Subcutaneous abdominal adipose tissue (tissue), 5 donors: ENCODE results near the gene KHDRBS2.
"Not testable (repeated sequence)": the region's sequence is repeated elsewhere in the genome, so short reads cannot be mapped to it uniquely, and the experiment has no call there.

ENCODE experiments used
- H3K27ac ChIP-seq: one replicate; pipeline ENCODE4 v1.7.0; 2013; ENCODE audit warnings: low read depth, mild to moderate bottlenecking, inconsistent platforms, low read length, moderate library complexity
- H3K27me3 ChIP-seq, 5 donors: one replicate each; pipeline ENCODE4 v1.7.0; 2013; ENCODE audit warnings: low read length in 5 of 5, inconsistent platforms in 1 of 5; ENCODE audit not compliant: control insufficient read depth in 5 of 5, insufficient read depth in 4 of 5
- H3K36me3 ChIP-seq, 5 donors: one replicate each; pipeline ENCODE4 v1.7.0; 2013; ENCODE audit warnings: low read length in 5 of 5; ENCODE audit not compliant: control insufficient read depth in 5 of 5, insufficient read depth in 5 of 5
- H3K4me1 ChIP-seq, 5 donors: one replicate each; pipeline ENCODE4 v1.7.0; 2013; ENCODE audit warnings: low read length in 5 of 5, mild to moderate bottlenecking in 3 of 5, moderate library complexity in 1 of 5; ENCODE audit not compliant: control insufficient read depth in 5 of 5, insufficient read depth in 5 of 5
- H3K4me3 ChIP-seq, 5 donors: one replicate each; pipeline ENCODE4 v1.7.0; 2013; ENCODE audit warnings: low read length in 5 of 5, low read depth in 1 of 5
- H3K9ac ChIP-seq, 5 donors: one replicate each; pipeline ENCODE4 v1.7.0; 2013; ENCODE audit warnings: low read length in 5 of 5, mild to moderate bottlenecking in 4 of 5, moderate library complexity in 3 of 5
- H3K9me3 ChIP-seq, 5 donors: one replicate each; pipeline ENCODE4 v1.7.0; 2013; ENCODE audit warnings: low read length in 5 of 5; ENCODE audit not compliant: control insufficient read depth in 5 of 5
- donor health status: healthy.
- donor health status: healthy.
- donor health status: healthy.
- donor health status: healthy.
- donor health status: healthy.

Gene KHDRBS2

GRCh38 chr6:61835237-61835636 lies 450.8 kb downstream of the KHDRBS2 start:
- no peak overlapping the region for H3K9ac ChIP-seq
- H3K36me3 ChIP-seq = no peaks in the 10 kb centered on the region
- no peak overlapping the region for H3K27ac ChIP-seq
- H3K27me3 ChIP-seq = no peaks in the 10 kb centered on the region
- no peaks in the 10 kb centered on the region for H3K4me1 ChIP-seq
- no peaks in the 10 kb centered on the region for H3K9me3 ChIP-seq
- no peak overlapping the region for H3K4me3 ChIP-seq

DNA sequence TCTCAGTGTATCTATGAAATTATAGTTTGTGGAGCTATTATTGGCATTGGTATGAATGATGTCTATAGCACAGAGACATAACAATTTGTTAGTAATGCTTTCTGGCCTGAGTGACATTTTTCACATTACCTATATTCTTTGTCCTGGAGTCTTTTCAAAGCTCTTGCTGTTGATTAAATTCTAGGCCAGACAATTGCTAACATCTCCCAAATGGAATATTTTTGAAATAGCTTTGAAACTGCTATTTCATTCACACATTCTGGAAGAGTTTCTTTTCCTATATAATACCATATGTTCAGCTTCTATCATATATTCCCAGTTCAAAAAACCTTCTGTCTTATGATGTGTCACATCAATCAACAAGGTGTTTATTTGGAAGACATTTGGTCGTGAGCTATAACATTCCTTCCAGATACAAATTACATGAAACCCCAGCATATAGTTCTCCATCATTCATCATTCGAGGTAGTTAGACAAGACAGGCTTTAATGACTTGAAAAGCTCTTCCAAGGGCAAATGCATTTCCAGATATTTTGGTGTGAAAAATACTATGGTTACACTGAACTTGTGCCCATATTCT lies 452.8 kb downstream of the KHDRBS2 start:
- Histone ChIP-seq H3K27ac (no peak overlapping the region), H3K4me1 (no peaks in the 10 kb centered on the region), H3K4me3 (no peak overlapping the region), H3K27me3 (no peaks in the 10 kb centered on the region), H3K9me3 (no peaks in the 10 kb centered on the region), H3K9ac (no peak overlapping the region), H3K36me3 (no peaks in the 10 kb centered on the region)

GRCh38 chr6:61817716-61818115 lies 468.3 kb downstream of the KHDRBS2 start:
- no peaks in the 10 kb centered on the region for H3K27me3 ChIP-seq

GRCh38 chr6:61810047-61810446 lies 476.0 kb downstream of the KHDRBS2 start:
- no peak overlapping the region for H3K27ac ChIP-seq
- no peak overlapping the region for H3K9ac ChIP-seq
- no peaks in the 10 kb centered on the region for H3K4me1 ChIP-seq
- no peaks in the 10 kb centered on the region for H3K9me3 ChIP-seq
- H3K4me3 ChIP-seq = no peak overlapping the region
- no peaks in the 10 kb centered on the region for H3K27me3 ChIP-seq
- no peaks in the 10 kb centered on the region for H3K36me3 ChIP-seq

More at GRCh38 chr6:61817716-61818115, 468.3 kb downstream of the KHDRBS2 start:
- Histone ChIP-seq H3K4me1 (no peaks in the 10 kb centered on the region), H3K4me3 (no peak overlapping the region), H3K27ac (no peak overlapping the region), H3K36me3 (no peaks in the 10 kb centered on the region), H3K9me3 (no peaks in the 10 kb centered on the region), H3K9ac (no peak overlapping the region)

DNA sequence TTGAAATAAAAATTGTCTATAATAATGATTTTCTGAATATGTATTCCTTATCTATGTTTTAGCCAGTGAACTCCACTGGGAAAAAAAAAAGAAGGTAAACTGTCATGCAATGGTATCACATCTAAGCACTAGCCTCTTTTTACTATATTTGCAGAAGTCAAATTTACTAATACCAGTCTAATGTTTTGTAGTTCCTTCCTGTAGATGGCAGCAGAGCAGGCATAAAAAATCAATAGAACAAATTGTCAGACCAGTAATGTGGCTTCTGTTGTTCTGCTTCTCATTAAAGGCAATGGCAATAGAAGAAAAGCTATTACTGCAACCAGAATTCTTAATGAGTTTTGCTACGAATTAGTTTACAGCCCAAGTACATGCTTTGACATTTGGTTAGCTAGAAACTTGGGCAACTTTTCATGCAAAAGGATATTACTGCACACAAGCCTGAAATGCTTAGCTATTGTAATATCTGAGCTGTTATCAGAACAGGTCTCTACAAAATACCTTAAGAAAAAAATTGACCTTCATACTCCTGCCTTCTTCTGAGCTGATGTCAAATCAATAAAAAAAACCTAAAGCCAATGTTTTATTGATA lies 476.9 kb downstream of the KHDRBS2 start:
- Histone ChIP-seq H3K9ac (no peak overlapping the region), H3K4me3 (no peak overlapping the region), H3K4me1 (no peaks in the 10 kb centered on the region), H3K9me3 (no peaks in the 10 kb centered on the region), H3K27me3 (no peaks in the 10 kb centered on the region), H3K36me3 (no peaks in the 10 kb centered on the region), H3K27ac (no peak overlapping the region)

GRCh38 chr6:61787998-61788397 lies 498.0 kb downstream of the KHDRBS2 start:
- H3K27ac ChIP-seq = no peak overlapping the region
- H3K4me1 ChIP-seq = no peaks in the 10 kb centered on the region
- H3K9ac ChIP-seq = no peak overlapping the region
- no peaks in the 10 kb centered on the region for H3K36me3 ChIP-seq
- H3K9me3 ChIP-seq = no peaks in the 10 kb centered on the region
- H3K4me3 ChIP-seq = no peak overlapping the region
- no peaks in the 10 kb centered on the region for H3K27me3 ChIP-seq

DNA sequence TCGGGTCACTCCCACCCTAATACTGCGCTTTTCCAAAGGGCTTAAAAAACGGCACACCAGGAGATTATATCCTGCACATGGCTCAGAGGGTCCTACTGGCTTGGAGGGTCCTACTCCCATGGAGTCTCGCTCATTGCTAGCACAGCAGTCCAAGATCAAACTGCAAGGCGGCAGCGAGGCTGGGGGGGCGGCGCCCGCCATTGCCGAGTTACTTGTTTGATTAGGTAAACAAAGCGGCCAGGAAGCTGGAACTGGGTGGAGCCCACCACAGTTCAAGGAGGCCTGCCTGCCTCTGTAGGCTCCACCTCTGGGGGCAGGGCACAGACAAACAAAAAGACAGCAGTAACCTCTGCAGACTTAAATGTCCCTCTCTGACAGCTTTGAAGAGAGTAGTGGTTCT lies 516.6 kb downstream of the KHDRBS2 start:
- not testable (repeated sequence) for H3K27me3 ChIP-seq, H3K27ac ChIP-seq, H3K4me1 ChIP-seq, H3K9ac ChIP-seq, H3K4me3 ChIP-seq, H3K9me3 ChIP-seq, H3K36me3 ChIP-seq

- H3K9ac ChIP-seq = no peak overlapping the region
- peaks cover 0 to 7% (median 0%) of the 10 kb centered on the region in 5 donors for H3K9me3 ChIP-seq
- no peaks in the 10 kb centered on the region for H3K27me3 ChIP-seq
- no peak overlapping the region for H3K4me3 ChIP-seq
- no peaks in the 10 kb centered on the region for H3K4me1 ChIP-seq
- H3K36me3 ChIP-seq = no peaks in the 10 kb centered on the region
- H3K27ac ChIP-seq = no peak overlapping the region
Observed at GRCh38 chr6:61755739-61756138, 530.3 kb downstream of the KHDRBS2 start.

DNA sequence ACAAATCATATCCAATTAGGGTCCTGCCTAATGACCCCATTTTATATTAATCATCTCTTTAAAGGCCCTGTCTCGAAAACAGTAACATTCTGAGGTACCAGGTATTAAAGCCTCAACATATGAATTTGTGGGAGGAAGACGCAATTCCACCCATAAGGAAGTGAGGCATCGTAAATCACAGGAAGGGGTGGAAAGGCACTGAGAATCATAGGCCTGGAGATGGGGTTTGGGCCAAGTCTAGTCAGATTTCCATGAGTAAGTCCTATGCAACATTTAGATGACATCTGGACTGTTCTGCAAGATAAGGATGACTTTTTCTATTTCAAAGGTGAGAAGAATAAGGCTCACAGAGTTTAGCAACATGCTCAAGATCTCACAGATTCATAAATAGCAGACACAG lies 534.0 kb downstream of the KHDRBS2 start:
- H3K36me3 ChIP-seq = no peaks in the 10 kb centered on the region
- no peak overlapping the region for H3K27ac ChIP-seq
- H3K9ac ChIP-seq = no peak overlapping the region
- no peaks in the 10 kb centered on the region for H3K4me1 ChIP-seq
- H3K4me3 ChIP-seq = no peak overlapping the region
- peaks cover 0 to 7% (median 0%) of the 10 kb centered on the region in 5 donors for H3K9me3 ChIP-seq
- H3K27me3 ChIP-seq = no peaks in the 10 kb centered on the region

- Histone ChIP-seq H3K27me3 (no peaks in the 10 kb centered on the region), H3K4me1 (no peaks in the 10 kb centered on the region), H3K9me3 (no peaks in the 10 kb centered on the region), H3K27ac (no peak overlapping the region), H3K4me3 (no peak overlapping the region), H3K36me3 (no peaks in the 10 kb centered on the region), H3K9ac (no peak overlapping the region)
Observed at GRCh38 chr6:61745994-61746393, 540.0 kb downstream of the KHDRBS2 start.
